OCI-M1 (cell line): Measurements from ENCODE around the gene SPEG.
A peak's percentile ranks its signal among the peaks of the same experiment; 100 is the strongest.

Source experiments
- DNase-seq: peaks from one replicate; lab custom pipeline; 2025; lab: John Stamatoyannopoulos, UW

SPEG gene

GRCh38 chr2:219478916-219479315, 44.3 kb downstream of the SPEG start:
- DNase-seq = no peak

- no peak for DNase-seq
Measured at GRCh38 chr2:219480004-219480403, 45.4 kb downstream of the SPEG start.

- no peak for DNase-seq
Measured at GRCh38 chr2:219482674-219483405, 48.2 kb downstream of the SPEG start.

GRCh38 chr2:219483451-219484342, 49.1 kb downstream of the SPEG start:
- no peak for DNase-seq

GRCh38 chr2:219484343-219485200, 49.9 kb downstream of the SPEG start:
- DNase-seq = no peak

GRCh38 chr2:219485201-219485580, 50.5 kb downstream of the SPEG start:
- DNase-seq = no peak

GRCh38 chr2:219486380-219486959, 51.8 kb downstream of the SPEG start:
- DNase-seq = no peak

- DNase-seq = no peak
Measured at GRCh38 chr2:219488149-219488843, 53.7 kb downstream of the SPEG start.

- no peak for DNase-seq
Measured at GRCh38 chr2:219488844-219489194, 54.2 kb downstream of the SPEG start.

- DNase-seq = no peak
Measured at GRCh38 chr2:219489315-219489714, 54.7 kb downstream of the SPEG start.

- DNase-seq = no peak
Measured at GRCh38 chr2:219490186-219490585, 55.5 kb downstream of the SPEG start.

- DNase-seq = no peak
Measured at GRCh38 chr2:219490600-219491130, 56.0 kb downstream of the SPEG start.

- DNase-seq = no peak
Measured at GRCh38 chr2:219491278-219491963, 56.8 kb downstream of the SPEG start.

GRCh38 chr2:219492575-219492974, 57.9 kb downstream of the SPEG start:
- DNase-seq = no peak

- DNase-seq = no peak
Measured at GRCh38 chr2:219493086-219493485, 58.4 kb downstream of the SPEG start.

- DNase-seq = no peak
Measured at GRCh38 chr2:219494952-219495530, 60.4 kb downstream of the SPEG start.

GRCh38 chr2:219495531-219496122, 61.0 kb downstream of the SPEG start:
- peak; percentile 91 for DNase-seq

GRCh38 chr2:219496247-219496824, 61.7 kb downstream of the SPEG start:
- DNase-seq = no peak

GRCh38 chr2:219496825-219497494, 62.3 kb downstream of the SPEG start:
- DNase-seq = no peak
